LNCAP (cell line): ENCODE measurements around the gene SPACA5.

Experiments used
- CTCF ChIP-seq: fragments of 450-650 bp; IDR thresholded peaks from 2 replicates; pipeline ENCODE4 v1.5.1; 2017; ENCODE audit warnings: mild to moderate bottlenecking

SPACA5 gene

DNA sequence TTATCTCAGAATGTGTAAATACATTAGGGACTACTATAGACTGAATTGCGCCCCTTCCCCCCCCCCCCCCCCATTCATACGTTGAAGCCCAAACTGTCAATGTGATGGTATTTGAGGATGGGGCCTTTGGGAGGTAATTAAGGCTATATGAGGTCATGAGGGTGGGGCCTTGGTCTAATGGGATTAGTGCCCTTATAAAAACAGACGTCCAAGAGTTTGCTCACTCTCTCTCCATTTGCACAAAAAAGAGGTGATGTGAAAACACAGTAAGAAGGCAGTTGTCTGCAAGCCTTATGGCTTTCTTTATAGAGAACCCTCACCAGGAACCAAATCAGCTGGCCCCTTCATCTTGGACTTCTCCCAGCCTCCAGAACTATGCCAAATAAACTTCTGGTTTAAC, 15.3 kb downstream of the SPACA5 start:
- TF ChIP-seq CTCF: no peak

- no peak for TF ChIP-seq CTCF
Observed at GRCh38 chrX:48022738-48023137, 15.9 kb downstream of the SPACA5 start.

DNA sequence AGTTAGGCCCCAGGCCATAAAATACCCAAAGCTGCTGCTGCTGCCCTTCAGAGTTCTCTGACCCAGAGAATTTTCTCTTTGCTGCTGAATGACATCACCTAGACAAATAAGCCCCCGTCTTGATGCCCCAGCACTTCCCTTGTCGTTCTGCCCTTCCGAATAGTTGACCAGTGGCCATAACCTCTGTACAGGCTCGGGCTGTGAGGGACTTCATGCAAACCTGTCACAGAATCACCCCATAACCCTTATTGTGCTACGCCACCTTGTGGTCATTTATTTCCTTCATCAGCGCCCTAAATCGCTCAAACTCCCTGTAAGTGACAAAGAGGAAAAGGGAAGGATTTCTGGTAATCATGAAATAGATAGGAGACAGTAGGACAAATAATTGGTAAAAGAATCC, 18.8 kb downstream of the SPACA5 start:
- peak; percentile 50; the same call in 1 of the 2 replicates for TF ChIP-seq CTCF

DNA sequence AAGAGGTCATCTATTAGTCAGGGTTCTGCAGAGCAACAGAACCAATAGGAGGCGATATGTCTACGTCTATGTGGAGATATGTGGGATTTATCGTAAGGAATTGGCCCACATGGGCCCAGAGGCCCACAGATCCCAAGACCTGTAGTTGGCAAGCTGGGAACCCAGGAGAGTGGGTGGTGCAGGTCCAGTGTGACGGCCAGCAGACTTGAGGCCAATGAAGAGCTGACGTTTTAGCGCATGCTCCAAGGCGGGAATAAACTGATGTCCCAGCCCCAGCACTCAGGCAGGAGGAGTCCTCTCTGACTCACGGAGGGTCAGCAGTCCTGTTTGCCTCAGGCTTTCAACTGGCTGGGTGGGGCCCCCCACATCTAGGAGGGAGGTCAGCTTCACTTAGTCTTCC, 21.3 kb downstream of the SPACA5 start:
- TF ChIP-seq CTCF: no peak

DNA sequence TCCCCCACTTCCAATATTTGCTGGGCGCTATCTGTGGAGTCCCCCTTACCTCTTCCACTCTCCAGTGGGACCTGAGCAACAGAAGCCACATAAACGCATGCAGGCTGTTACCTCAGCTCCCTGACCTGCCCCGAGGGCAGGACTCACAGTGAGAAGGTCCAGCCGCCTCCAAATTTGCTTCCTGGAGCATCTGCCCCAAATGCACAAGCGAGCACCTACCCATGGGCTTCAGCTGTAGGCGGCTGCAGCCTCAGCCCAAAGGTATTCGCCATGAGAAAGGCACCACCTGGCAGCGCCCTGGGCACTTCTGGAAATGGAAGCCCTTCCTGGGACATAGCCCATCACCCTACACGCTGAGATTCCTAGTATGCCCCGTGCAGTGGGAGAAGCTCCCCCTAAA, 23.4 kb downstream of the SPACA5 start:
- TF ChIP-seq CTCF: no peak

- no peak for TF ChIP-seq CTCF
Observed at GRCh38 chrX:48035891-48036290, 29.1 kb downstream of the SPACA5 start.

DNA sequence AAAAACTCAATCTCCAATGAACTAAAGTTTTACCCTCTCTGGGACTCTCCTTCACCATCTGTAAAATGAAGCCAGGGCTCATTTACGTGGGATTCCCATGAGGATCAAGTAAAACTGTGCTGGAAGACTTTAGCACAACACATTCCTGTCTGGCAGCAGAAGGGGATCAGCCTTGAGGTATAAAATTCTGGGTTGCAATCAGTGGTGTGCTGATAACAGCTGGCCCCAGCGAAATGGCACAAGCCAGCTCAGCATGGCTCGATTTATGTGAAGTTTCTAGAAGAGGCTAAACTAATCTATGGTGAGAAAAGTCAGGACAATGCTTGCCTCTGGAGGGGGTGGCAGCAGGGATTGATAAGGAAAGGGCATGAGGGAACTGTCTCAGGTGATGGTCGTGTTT, 36.3 kb downstream of the SPACA5 start:
- no peak for TF ChIP-seq CTCF
